Body of pancreas (tissue), 4 donors: ENCODE measurements around the gene RBP3.

Source experiments
- CTCF ChIP-seq, 7 experiments: fragments of 450-650 bp in 4 of 7; fragments of 200-600 bp in 3 of 7; sonication (generic) in 3 of 7; IDR thresholded peaks; one replicate each; pipeline ENCODE4 v1.5.1; 2016 to 2019; ENCODE audit warnings: antibody characterized with exemption in 7 of 7
- POLR2A ChIP-seq, 3 donors: fragments of 450-650 bp; IDR thresholded peaks; one replicate each; pipeline ENCODE4 v1.6.1; 2016; ENCODE audit warnings: antibody characterized with exemption in 3 of 3, mild to moderate bottlenecking in 2 of 3

GRCh38 chr10:47347303-47347675 is 874 bp upstream of the RBP3 start:
- TF ChIP-seq POLR2A (IDR thresholded peaks at IDR 0.05) (no peak), CTCF (IDR thresholded peaks at IDR 0.05) (no peak)
